Fibroblast of peridontal ligament (primary cell): Measurements from ENCODE around the gene KIF21A.

Source experiments
- DNase-seq: peaks from one replicate; pipeline ENCODE4 v3.0.0-alpha.2; 2010; ENCODE audit errors: extremely low read depth

KIF21A gene

DNA sequence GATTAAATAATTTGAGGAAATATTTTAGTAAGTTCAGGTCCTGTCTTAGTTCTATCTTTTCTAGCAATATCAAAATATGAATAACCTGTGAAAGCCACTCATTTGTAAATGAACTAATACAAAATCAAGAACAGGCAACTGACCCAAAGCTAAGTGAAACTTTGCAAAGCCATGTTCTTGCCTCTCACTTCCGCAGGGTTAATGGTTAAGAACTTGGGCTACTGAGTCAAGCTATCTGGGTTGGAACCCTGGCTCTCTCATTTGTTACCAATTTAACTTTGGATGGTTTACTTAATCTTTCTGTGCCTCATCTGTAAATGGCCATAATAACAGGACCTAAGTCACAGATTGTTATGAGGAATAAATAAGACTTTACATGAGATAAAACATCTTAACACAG, 2.8 kb downstream of the KIF21A start:
- no peak for DNase-seq

DNA sequence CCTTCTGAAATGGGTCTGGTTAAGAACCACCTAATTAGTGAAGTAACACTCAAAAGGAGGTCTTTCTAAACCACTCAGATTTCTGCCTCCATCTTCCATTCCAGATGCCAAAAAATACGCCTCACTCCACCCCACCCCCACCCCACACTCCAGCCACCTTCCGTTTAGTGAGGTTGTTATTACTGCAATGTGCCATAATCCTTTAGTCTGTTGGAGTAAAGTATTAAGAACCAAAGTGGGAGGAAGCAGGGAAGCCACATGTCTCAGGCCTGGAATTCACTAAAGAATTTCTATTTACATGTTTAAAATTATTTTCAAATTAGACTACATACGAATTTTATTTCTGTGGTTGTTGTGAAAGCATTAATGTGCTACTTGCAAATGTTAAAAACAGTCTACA, 7.4 kb downstream of the KIF21A start:
- no peak for DNase-seq

DNA sequence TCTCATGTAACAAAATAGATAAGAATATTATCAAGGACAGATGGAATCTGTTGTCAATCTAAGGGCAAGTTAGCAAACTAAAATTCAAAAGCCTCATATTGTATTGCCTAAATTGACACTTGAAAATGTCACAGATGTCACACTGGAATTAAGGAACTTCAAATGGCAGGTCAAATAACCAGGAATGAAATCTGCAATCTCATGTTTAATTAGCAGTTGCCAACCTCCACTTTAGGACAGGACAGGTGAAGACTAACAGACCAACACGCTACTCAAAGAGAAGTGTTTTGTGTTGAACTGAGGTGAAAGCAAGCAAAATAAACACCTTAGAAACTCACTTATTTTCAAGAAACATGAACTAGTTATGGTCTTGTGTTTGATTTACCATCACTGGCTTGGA, 11.1 kb downstream of the KIF21A start:
- DNase-seq = no peak

DNA sequence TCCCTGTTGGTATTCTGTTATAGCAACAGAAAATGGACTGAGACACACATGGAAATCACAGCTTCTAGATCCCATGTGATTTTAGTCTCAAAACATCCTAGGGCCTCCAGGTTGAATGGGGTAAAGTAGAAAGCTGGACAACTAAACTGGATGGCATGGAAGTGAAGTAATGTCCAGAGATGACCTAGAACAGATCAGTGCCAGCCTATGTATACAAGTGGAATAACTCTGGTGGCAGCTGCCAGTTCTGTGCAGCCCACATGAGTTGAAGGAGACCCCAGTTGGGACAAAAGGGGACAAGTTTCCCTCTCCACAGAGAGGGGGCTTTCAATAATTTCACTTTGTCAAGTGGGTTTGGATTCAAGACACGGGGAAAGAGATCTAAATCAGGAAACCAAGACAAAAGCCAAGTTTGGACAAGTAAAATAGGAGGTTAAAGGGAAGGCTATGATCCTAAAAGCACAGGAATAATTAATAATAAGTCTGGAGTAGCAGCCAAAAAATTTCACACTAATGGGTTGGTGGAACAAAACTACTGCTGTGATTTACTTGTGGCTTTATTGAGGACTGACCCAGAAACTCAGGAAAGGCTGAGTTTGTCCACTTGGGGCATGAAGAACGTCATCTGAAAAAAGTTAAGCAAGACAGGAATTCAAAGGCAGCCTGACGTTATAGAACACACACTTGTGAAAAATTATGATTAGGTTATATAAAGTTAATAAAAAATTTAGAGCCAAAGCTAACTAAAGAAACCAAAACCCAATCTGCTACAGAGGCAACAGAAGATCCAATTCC, 11.7 kb downstream of the KIF21A start:
- no peak for DNase-seq

DNA sequence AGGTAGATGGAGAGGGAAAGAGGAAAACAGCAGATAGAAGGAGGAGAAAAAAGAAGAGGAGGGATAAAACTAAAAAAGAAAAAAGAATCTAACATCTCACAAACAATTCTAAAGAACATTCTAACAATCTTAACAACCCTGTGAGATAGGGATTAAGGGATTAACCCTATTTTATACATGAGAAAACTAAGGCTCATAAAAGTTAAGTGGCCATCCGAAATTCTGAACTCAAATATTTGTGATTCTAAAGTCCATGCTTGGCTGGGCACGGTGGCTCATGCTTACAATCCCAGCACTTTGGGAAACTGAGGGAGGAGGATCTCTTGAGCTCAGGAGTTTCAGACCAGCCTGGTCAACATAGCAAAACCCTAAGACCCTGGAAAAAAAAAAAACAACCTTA, 13.1 kb downstream of the KIF21A start:
- no peak for DNase-seq

DNA sequence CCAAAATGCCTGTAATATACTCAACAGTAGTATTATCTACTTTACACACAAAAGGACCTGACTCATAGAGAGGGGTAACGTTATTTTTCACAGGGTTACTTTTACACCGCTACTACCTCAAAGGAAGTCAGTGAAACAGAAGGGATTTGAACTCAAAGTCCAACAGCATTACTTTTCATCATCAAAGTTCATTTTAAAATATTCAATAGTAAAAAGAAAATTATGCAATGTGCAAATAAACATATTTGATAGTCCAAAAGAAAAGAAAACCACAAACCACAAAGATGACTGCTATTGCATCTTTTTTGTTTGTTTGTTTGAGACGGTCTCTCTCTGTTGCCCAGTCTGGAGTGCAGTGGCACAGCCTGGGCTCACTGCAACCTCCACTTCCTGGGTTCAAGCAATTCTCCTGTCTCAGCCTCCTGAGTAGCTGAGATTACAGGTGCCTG, 15.5 kb downstream of the KIF21A start:
- DNase-seq = peak; percentile 33

DNA sequence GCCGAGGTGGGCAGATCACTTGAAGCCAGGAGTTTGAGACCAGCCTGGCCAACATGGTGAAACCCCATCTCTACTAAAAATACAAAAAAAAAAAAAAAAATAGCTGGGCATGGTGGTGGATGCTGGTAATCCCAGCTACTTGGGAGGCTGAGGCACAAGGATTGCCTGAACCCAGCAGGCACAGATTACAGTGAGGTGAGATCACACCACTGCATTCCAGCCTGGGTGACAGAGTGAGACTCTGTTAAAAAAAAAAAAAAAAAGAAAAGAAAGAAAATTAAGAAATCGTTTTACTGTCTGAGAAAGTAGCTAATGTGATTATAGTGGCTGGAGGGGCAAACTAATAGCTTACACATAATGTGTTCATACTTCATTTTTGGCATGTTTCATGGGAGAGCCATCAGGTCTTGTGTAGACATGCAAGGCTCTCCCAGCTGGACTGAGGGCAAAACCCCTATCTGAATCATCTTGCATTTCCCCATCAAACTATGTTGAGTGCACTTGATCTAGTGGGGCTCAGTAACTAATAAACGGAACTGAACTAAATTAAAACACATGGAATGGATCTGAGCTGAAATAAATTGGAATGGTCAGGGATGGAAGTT, 16.2 kb downstream of the KIF21A start:
- peak; percentile 44 for DNase-seq

DNA sequence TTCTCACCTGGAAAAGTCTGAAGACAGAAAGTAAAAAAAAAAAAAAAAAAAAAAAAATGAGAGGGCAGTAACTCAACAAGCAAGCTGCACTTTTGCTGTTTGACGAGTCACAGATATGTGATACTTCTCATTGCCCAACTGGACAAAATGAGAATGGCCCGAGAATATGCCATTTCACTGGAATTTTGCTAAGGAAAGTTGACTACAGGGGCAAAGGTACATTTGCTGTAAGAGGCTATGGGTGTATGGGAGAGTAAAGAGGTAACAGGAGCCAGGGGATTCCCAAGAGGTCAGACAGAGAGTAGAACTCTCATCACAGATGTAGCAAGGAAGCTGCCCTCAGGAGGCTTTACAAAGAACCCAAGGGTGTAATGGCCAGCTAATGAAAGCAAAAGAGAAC, 22.9 kb downstream of the KIF21A start:
- no peak for DNase-seq

DNA sequence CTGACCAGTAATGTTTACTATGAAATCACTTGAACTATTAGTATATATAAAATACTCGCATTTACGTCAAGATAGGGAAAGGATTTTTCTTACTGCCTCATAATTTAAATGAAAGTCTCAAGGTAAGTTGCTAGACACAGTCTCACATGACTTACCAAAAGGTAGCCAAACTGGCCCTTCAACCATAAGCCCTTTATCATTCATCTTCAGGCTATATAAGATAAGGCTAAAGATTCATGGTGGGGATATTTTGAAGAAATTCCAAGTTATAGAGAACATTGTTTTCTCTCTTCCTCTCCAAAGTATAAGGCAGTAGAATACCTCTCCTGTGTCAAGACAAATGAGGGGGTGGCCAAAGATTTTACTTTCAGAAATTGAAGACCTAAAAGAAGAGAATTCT, 23.4 kb downstream of the KIF21A start:
- DNase-seq = no peak

DNA sequence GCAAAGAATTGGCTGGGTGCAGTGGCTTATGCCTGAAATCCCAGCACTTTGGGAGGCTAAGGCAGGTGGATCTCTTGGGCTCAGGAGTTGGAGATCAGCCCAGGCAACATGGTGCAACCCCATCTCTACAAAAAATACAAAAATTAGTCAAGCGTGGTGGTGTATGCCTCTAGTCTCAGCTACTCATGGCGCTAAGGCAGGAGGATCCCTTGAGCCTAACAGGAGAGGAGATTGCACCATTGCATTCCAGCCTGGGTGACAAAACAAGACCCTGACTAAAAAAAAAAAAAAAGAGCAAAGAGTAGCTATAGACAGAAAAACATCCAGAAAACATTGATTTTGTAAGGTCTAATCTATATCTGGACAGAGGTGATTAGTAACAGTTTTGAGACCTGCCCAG, 25.0 kb downstream of the KIF21A start:
- no peak for DNase-seq

DNA sequence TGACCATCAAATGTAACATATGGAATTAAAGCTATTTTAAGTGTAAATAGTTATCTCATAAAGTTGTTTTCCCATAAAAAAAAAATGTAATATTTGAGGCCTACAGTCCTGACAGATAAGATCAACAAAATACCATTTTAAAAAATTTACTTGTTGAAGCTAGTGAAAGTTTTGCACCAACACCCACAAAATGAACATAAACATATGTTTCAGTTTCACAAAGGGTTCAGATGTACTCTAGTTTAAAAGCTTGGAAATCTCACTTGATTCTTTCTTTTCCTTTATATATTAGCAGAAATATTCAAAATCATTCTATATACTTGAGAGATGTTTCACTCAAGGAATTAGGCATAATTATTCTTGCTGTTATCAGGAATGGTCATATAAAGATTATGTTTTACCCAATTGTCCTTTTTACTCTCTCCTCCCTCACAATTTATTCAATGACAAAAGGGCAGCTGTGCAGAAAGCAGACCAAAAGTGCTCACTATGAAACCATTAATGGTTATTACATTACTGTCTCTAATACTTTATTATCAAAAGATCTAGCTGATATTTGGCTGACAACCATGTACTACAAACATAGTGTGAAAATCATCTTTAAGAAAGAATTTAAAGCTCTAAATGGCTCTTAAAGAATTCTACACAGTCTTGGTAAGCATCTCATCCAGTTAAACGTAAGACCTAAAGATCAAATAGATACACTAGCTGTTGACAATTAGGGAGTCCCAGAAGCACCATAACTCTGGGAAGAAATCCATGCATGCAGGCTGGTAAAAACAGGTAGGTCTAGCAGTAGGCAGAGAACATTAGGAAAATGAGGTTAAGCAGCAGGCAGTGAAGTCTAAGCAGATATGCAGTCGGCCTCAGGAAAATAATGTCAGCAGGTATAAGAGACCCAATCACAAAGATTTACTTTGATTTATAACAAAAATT, 28.8 kb downstream of the KIF21A start:
- DNase-seq = no peak

DNA sequence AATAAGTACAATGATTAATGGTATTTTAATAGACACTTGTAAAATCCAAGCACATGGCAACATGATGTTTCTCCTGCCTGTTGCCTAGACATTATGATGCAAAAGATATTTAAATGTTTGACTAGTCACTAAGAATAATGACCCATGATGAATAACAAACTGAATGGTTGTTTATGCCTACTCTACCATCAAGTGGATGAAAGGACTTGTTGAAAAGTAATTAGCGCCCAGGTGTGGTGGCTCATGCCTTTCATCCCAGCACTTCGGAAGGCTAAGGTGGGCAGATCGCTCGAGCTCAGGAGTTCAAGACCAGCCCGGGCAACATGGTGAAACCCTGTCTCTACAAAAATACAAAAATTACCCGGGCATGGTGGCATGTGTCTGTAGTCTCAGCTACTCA, 30.7 kb downstream of the KIF21A start:
- DNase-seq = no peak

DNA sequence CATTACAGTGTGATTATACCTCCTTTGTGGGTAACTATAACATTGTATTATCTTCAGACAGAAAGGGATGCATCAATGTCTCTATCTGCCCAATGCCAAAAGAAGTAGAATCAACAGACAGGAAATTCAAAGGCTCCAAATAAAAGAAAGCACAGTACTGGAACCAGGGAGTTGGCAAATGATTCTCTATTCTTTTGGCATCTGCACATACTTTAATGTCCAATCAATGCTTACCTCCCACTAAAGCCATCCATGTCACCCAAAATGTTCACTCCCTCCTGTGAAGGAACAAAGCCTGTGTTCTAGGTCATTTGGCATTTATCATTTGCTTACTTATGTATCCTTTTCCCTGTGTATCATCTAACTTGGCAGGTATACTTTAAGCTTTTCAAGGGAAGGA, 36.7 kb downstream of the KIF21A start:
- no peak for DNase-seq

DNA sequence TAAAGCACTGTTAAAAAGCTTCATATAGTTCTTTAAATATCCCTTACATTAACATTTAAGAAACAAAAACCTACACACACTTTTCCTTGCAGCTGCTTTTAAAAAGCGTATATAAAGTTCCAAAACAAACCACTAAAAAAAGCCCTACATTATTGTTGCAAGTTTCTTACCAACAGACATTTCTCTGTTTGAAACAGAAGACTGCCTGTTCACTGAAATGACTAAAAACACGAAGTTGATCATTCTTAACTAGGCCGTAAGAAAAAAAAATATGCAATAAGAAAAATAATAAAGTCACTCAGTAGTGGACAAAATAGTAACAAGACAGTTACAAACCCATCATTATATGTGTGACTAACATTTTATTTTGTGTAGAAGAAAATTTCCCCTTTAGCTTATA, 37.3 kb downstream of the KIF21A start:
- DNase-seq = no peak

DNA sequence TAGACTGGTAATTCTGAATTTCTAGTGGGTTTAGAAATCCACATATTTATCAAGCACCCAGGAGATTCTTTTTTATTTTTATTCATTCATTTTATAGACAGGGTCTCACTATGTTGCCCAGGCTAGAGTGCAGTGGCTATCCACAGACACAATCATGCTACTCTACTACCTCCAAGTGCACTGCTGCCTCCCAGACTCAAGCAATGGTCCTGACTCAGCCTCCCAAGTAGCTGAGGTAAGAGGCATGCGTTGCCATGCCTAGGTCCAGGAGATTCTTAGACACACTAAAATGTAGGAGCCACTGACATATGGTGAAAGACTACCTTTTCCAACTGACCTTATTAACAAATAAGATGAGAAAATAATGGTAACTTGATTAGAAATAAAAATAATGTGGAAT, 38.9 kb downstream of the KIF21A start:
- DNase-seq = no peak

DNA sequence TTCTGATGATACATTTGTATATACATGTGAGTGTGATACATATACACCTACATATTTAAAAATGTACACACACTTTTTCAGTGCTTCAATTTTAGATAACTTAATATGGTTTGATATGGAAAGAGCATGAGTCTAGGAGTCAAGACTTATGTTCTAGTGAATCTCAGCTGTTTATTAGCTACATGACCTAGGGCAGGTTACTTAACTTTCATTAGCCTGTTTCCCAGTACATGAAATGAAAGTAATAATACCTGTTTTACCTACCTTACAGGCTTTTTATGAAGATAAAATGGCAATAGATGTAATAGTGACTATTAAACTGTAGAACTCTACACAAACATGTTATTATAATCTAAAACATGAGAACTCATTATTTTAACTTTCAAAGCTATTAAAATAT, 39.5 kb downstream of the KIF21A start:
- no peak for DNase-seq

DNA sequence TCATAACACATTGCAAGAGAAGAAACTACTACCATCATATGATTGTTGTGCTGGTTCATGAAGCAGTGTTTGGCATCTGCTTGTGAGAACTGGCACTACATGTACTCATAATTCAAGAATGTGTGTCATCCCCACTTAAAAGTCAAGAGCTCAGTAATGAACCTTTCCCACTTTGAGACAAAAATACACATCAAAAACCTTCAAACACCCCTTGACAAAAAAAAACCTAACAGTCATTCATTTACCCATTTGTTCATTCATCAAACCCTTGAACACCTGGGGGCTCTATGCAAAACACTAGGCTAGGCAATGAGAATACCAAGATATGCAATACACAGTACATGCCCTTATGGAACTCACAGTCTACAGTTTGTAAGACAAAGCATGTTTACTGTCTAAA, 40.0 kb downstream of the KIF21A start:
- DNase-seq = peak; percentile 10

DNA sequence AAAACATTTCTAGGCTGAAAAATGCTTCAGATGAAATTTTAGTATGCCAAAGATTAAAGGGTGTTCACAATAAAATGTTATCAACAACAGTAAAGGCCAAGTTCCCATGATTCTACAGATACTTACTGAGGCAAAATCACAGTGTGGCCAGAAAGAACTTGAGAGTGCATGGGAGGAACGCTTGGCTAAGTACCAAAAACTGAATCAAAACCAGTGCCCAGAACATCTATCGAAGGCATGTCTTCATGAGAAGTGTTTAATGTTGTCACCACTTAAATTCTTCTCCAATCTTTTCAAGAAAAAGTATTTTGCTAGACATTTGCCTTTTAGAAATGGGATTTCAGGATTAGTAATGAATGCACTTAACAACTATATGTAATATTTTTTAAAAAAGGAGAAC, 41.5 kb downstream of the KIF21A start:
- peak; percentile 52 for DNase-seq

DNA sequence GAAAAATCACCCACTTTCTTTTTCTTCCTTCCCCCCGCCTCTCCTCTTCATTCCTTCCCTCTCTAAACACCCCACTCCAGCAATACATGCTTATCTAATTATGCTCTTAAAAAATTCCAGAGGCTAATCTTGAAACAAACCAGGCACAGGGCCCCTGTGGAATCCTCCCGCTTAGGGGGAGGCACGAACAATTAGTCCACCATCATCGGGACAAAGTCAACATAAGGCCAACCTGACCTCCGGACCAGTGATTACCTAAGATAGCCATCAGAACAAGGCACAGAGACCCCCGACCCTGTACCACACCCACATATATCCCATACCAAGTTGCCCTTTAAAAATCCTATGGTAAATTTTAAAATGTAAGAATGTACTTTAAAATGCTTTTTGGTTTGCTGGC, 47.1 kb downstream of the KIF21A start:
- DNase-seq = no peak

DNA sequence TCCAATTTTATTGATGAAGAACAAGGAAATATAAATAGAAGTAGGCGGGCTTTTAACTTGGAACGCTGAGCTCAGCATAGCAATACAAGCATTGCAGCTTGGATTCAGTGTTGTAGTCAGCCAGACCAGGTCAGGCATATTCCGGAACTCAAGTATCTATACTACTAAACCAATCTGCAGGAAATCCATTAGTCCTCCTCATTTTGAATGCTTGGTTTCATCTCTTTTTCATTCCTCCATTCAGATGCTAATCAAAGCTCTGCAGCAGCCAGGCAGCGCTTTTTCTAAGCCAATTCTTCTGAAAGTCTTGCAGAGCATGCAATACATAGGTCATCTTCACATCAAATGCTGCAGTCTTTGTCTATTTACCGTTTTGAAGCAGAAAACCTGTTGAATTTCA, 49.0 kb downstream of the KIF21A start:
- no peak for DNase-seq

DNA sequence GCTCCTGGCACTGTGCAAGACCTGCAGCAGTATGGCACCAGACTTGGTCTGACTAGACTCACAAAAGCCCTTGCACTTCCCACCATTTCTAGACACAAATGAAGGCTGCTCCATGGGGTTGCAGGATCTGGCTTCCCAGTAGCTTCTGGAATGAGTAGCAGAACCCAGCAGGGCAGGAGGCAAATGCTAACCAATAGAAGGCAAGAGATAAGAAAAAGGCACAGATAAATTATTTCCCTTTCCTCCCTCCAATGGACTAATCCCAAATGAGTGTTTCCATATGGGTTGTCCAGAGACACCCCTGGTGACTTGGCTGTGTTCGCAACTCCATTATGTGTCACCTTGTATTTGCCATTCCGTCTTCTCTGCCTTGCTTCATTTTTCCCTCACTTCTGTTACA, 49.7 kb downstream of the KIF21A start:
- DNase-seq = no peak

DNA sequence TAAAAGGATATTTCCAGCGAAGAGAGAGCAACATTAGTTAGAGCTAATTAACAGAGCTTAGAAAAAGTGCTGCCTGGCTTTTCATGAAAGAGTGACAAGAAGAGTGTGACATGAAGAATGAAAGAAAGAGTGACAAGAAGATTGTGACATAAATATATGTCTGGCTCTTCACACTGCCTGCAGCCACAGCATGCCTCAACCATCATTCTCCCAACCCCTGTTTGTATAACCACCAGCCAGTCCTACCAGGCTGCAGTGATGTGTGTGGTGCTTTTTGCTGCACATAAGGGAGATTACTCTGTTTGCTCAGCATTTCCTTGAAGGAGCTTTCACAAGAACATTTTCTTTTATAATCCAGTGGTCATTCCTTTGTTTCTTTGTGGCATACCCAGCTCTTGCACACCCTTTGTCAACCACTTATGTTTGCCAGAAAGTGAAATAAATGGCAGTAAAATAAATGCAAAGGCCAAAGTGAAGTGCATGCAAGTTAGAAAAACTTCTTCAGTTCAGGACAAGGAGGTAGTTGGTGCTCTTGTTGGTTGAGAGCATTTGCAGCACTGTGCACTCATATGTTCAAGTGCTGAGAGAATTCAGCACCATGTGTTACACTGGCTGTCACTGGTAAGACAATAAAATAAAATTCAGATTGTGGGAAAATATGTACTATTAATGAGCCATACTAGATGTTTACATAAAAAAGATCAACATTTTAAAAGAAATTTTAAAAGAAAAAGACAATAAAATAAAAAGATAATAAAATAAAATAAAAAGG, 50.6 kb downstream of the KIF21A start:
- DNase-seq = no peak
